Measurements from ENCODE around the gene SMAD6.

SMAD6 gene

GRCh38 chr15:66773129-66773873, 71.3 kb downstream of the SMAD6 start:
- no peak overlapping the region for H3K27ac ChIP-seq
- no peak for TF ChIP-seq CTCF (conservative IDR thresholded peaks at IDR 0.05)

- TF ChIP-seq ZFX (IDR thresholded peaks at IDR 0.05), result no peak
- TF ChIP-seq CTCF (conservative IDR thresholded peaks at IDR 0.05), result peak; percentile 89
- H3K27ac ChIP-seq, result no peak overlapping the region
These were observed 72.2 kb downstream of the SMAD6 start for GRCh38 chr15:66774001-66774814.

- no peak for TF ChIP-seq CTCF (conservative IDR thresholded peaks at IDR 0.05)
- TF ChIP-seq ZFX (IDR thresholded peaks at IDR 0.05), result no peak
- no peak overlapping the region for H3K27ac ChIP-seq
These were observed 73.4 kb downstream of the SMAD6 start for GRCh38 chr15:66775127-66776105.

GRCh38 chr15:66777054-66777453, 75.0 kb downstream of the SMAD6 start:
- TF ChIP-seq ZFX (IDR thresholded peaks at IDR 0.05) (no peak), CTCF (conservative IDR thresholded peaks at IDR 0.05) (no peak)
- H3K27ac ChIP-seq, result no peak overlapping the region

GRCh38 chr15:66777596-66778313, 75.7 kb downstream of the SMAD6 start:
- no peak overlapping the region for H3K27ac ChIP-seq
- TF ChIP-seq CTCF (conservative IDR thresholded peaks at IDR 0.05) (no peak), ZFX (IDR thresholded peaks at IDR 0.05) (no peak)

- H3K27ac ChIP-seq, result no peak overlapping the region
- TF ChIP-seq CTCF (conservative IDR thresholded peaks at IDR 0.05) (no peak), ZFX (IDR thresholded peaks at IDR 0.05) (no peak)
These were observed 76.3 kb downstream of the SMAD6 start for GRCh38 chr15:66778314-66778665.
